ENCODE data around the gene PCIF1.

PCIF1 gene

DNA sequence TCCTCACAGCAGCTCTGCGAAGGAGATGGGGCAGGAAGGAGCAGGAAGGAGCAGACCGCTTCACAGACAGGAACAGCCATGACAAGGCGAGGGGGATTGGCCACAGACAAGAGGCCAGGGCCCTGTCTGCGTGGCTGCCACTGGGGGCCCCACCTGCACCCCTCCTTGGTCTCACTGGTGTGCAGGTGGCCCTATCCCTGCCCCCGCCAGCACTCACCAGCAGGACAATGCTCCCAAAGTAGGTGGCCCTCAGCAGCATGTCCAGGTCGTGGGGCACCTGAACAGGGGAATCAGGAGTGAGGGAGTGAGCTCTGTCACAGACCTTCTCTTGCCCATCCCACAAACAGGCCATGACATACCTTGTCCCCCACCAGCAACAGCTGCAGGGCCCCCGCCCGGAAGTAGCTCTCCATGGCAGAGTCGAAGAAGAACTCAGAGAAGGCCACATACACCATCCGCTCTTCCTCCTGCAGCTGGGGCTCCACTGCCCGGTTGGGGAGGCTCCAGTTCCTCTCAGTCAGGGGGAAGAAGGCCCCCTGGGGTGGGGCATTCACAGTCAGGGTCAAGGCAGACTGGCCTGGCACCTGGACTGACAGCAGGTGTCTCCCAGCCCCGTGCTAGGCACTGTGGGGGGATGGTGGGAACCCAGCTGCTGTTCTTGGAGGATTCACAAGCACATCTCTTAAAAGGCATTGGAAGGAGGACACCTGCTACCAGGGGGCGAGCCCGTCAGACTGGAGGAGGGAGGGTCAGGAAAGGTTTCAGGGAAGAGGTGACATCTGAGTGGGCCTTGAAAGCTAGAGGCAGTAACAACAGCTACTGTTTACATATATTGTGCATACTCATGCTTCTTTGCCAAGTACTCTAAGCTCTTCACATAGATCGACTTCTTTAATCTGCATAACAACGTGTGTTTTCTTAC lies 29.6 kb upstream of the PCIF1 start:
- no peak for DNase-seq

DNA sequence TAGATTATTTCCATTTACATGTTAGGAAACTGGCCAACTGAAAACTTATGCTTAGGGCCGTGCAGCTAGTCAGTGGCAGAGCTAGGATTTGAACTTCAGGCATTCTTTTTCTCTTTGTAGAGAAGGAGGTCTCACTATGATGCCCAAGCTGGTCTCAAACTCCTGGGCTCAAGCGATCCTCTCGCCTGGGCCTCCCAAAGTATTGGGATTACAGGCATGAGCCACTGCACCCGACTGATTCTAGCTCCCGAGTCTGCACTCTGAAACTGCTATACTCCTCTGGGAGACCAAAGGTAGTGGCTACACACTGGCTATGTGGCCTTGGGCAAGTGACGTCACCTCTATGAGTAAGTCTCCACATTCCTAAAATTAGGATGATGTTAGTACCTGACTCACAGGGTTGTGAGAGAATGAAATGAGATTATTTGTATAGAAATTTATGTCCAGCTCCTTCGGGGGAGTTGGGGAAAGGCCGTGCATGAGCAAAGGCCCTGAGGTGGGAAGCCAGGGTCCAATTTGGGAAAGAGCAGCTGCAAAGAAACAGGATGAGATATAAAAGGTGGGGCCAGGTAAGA lies 28.9 kb upstream of the PCIF1 start:
- no peak for DNase-seq

DNA sequence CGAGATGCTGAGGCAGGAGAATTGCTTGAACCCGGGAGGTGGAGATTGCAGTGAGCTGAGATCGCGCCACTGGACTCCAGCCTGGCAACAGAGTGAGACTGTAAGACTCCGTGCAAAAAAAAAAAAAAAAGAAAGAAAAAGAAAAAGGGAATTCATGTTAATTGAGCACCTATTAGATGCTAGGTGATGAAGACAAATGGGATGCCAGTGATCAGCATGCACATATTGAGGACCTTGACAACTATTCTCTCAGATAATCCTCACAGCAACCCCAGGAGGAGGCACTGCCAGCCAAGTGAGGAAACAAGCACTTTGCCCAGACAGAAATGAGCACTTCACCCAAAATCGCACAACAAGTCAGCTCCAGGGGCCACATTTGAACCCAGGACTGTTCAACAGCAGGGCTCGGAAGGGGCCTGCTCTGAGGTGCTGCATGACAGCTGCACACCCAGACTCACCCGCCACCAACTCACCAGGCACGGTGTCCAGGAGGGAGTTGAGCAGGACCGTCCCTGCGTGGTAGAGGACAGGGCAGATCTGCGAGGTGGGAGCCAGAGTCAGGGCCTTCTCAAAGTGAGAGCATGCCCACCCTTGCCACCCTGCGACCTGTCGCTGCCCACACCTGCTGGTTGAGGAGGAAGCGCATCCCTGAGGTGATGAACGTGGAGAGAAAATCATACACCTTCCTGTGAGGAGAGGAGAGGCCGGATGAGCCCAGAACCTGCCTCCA lies 27.1 kb upstream of the PCIF1 start:
- no peak for DNase-seq

DNA sequence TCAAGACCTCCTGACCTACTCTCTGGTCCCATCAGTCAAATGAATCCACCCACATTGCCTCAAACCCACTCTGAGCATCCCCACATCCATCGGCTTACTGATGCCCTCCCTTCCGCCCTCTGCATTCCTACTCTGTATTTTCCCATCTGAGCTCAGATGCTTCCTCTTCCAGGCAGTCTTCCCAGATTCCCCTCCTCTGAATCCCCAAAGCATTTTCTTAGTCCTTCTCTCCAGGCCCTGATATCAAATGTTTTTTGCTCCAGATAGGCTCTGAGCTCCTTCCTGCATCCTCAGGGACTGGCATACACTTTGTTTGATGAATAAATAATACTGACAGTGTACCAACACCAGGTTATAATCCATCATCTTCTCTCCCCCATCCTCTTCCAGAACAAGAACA lies 26.4 kb upstream of the PCIF1 start:
- DNase-seq, result no peak

DNA sequence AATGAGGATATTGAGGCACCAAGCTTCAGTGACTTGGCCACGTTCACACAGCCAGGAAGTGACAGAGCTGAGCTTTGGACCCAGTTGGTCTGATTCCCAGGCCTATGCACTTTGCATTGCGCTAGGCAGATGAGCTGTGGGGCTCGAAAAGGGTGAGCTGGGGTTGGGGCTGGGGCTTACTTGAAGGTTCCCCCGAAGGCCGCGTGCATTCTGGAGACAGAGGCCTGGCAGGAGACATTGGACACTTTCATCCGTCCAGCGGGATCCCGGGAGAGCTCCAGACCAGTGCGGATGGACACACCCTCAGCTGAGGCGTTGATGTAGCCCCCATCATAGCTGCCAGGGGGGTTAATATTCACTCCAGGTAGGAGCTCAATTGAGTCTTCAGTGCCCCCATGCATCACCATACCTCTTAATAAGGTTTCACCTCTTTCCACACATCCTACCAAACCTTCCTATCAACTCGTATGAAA lies 25.1 kb upstream of the PCIF1 start:
- no peak for DNase-seq

DNA sequence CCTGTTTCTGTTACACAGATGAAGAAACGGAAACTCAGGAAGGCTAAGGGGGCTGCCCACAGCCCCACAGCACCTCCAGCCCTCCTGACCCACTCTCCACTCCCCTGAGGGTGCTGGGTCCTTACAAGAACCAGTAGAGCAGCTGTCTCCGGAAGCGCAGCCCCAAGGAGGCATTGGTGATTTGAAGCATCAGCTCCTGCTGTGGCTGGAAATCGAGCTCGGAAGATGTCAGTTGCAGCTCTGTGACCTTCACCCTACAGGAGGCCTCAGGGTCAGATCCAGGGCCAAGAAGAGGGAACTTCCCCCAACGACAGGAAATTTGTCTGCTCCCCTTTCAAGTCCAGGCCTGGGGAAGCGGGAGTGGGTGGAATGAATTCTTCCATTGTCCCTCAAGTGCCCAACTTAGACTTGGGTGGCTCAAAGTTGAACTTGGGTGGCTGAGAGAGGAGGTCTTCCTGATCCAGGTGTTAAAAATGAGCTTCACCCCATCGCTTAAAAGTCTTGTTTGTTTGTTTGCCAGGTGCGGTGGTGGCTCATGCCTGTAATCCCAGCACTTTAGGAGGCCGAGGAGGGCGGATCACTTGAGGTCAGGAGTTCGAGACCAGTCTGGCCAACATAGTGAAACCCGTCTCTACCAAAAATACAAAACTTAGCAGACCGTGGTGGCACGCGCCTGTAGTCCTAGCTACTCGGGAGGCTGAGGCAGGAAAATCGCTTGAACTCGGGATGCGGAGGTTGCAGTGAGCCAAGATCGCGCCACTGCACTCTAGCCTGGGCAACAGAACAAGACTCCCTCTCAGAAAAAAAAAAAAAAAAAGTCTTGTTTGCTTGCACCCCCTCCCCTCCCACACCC lies 24.4 kb upstream of the PCIF1 start:
- no peak for DNase-seq

DNA sequence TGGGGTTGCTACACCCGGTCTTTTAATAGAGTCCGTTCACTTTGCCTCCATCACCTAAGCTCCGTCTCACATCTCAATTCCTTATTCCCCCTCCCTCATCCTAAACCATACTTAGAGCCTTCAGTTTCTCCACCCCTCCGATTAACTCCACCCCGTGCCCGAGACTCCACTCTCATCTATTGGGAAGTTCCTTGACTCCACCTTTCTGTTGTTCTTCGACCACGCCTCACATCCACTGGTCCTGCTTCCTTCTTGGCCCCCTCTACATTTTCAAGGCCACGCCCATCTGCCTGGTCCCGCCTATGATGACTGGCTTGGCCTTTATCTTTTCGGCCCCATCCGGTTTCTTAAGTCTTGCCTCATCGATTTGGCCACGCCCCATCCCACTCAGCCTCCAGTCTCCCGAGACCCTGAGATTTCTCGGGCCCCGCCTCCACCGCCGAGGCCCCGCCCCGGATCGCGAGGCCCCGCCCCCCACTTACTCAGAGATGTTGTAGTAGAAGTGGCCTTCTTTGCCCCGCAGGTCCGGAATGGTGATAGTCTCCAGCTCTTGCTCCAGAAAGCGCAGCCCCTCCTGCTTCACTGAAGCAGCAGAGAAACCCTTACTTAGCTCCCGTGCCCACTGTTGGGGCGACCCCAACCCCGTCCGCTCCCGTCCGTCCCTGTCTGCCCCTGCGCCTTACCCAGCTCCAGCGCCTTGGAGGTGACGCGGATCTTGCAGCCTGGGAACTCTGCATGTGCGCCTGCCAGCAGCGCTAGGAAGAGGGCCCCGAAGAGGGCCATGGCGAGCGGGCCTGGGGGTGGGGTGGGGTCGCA lies 23.6 kb upstream of the PCIF1 start:
- DNase-seq, result peak; percentile 72 to 93 (median 81)

DNA sequence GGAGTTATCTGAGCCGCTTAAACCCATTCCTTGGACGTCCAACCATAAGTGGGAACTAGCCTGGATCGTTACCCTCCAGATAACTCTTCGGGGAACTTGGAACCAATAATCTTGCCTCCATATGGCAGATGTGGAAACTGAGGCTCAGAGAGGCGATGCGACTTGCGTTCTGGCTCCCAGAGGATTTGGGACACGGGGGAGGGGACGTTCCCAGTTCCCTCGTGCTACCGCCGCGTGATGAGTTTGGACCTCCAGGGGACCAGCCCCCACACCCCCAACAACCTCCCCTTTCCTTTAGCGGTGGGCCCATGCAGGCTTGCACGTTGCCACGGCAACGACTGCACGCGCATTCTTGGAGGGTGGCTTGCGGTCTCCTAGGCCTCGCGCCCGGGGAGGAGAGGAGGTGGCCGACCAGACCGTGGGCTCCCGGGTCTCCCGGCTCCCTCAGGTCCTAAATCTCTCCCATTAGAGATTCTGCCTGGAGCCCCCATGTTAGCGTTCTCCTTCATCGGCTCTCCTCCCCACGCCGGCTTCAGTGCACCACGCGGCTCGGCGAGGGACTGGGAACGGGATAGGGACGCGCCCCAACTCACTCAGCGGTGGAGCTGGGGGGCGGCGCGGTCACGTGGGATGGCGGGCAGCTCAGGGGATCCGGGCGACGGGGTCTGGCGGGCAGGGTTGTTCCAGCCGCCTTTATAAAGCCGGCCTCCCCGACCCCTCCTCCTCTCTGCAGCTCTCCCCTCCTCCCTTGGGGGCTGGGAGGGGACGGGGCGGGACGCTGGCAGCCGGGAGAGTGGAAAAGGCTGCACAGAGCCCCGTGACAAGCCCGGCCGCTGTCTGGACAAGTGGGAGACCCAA lies 22.8 kb upstream of the PCIF1 start, which contains the start of gene PLTP:
TSS of gene PLTP (minus strand) at position 670 of the 858 bp plus-strand sequence. CDS start 703 bp downstream, outside the sequence.
- peak in 2 of 5 experiments; percentile 41 to 47 for DNase-seq

DNA sequence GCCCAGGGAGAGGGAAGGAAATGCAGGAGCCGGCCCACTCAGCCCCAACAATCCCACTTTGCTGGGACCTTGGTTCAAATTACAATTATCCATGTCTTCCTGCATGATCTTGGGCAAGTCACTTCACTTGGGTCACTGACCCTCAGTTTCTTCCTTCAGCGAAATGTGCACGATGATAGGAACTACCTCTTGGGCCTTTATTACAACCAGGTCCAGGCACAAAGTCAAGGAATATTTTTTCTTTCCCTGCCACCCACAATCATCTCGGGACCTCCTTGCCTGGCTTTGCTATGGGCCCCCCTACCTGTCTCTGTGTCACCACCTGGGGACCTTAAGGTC lies 22.2 kb upstream of the PCIF1 start:
- DNase-seq, result no peak

DNA sequence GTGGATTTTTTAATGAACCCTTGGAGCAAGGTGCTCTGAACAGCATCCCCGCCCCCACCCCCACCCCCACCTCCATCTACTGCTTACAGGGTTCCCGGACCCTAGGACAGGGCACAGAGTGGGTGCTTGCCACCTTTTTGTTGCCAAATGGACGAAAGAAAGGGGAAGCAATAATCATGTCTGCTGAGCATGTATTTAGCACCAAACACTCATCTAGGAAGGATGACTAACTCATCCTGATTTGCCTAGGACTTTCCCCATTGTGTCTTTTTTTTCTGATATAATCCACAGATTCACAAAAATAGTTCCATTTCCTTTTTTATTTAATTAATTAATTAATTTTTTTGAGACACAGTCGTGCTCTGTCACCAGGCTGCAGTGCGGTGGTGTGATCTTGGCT lies 21.4 kb upstream of the PCIF1 start:
- no peak for DNase-seq

DNA sequence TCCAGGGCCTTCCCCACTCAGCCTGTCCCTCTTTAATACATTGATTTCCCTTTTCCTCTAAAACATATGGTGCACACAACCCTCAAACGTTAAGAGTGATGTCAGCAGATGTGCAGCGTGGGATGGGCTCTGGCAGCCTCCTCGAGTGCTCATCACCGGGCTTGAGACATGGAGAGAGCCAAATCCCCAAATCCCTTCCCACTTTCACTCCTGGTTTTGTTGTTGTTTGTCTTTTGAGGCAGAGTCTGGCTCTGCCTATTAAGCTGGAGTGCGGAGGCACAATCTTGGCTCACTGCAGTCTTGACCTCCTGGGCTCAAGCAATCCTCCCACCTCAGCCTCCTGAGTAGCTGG lies 16.7 kb upstream of the PCIF1 start:
- DNase-seq, result no peak

DNA sequence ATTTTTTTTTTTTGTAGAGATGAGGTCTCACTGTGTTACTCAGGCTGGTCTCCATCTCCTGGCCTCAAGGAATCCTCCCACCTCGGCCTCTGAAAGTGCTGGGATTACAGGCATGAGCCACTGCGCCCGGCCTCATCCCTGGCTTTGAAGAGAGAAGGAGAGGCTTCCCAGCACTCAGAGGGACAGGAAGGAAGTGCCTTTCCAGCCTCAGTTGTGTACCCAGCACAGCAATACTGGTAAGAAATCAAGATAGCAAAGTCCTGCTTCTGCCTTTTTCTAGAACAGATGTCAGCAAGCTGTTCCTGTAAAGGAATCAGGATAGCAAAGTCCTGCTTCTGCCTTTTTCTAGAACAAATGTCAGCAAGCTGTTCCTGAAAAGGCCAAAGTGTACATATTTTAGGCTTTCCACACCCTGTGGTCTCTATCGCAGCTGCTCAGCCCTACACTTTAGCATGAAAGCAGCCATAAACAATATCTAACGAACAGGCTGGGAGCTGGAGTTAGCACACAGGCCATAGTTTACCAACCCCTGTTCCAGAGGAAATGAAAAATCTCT lies 16.2 kb upstream of the PCIF1 start:
- DNase-seq, result no peak

DNA sequence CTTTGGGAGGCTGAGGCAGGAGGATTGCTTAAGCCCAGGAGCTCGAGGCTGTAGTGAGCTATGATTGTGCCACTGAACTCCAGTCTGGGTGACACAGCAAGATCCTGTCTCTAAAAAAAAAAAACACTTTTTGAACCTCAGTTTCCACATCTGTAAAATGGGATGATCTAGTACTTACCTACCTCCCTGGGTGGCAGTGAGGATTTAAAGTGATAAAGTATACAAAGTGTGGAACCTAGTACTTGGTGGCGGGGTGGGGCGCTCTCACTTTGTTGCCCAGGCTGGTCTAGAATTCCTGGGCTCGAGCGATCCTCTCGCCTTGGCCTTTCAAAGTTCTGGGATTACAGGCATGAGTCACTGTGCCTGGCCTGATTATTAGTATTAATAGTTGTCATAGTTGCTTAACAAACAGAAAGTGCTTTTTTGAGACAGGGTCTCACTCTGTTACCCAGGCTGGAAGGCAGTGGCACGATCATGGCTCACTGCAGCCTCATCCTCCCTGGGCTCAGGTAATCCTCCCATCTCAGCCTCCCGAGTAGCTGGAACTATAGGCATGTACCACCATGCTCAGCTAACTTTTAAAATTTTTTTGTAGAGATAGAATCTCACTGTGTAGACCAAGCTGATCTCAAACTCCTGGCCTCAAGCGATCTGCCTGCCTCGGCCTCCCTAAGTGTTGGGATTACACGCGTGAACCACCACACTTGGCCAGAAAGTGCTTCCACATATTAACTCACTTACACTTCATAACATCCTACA lies 15.5 kb upstream of the PCIF1 start:
- no peak for DNase-seq

DNA sequence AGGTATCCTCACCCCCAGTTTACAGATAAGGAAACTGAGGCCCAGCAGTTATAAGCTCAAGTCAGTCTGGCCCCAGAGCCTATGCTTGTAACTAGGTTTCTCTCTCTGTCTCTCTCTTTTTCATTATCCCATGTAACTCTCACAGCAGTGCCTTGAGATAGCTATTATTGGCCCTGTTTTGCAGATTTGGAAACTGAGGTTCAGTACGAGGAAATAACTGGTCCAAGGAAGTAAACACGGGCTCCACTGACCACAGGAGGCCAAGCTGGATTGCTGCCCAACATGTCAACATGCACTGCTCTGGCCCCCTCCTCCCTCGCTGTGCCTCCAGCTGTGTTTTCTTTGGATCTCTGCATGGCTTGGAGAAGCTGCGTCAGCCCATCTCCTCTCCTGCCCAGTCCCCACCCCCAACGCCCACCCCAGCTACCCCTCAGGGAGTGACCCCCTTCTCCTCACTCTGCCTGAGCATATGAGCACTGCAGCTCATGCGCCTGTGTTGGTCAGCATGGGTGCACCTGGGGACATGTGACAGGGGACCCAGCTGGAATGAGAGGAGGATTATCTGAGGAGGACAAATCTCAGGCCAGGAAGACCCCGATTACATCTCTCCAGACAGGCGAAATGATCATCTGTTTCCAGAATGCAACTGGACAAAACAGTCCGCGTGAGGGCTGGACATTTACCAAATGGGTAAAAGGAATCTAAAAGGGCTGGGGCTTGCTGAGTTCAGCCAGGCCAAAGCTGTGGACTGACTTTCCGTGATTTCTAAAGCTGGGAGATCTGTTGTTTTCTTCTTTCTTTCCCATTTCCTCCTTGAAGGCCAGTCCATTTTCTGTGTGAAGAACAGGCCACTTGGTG lies 14.7 kb upstream of the PCIF1 start:
- no peak for DNase-seq

DNA sequence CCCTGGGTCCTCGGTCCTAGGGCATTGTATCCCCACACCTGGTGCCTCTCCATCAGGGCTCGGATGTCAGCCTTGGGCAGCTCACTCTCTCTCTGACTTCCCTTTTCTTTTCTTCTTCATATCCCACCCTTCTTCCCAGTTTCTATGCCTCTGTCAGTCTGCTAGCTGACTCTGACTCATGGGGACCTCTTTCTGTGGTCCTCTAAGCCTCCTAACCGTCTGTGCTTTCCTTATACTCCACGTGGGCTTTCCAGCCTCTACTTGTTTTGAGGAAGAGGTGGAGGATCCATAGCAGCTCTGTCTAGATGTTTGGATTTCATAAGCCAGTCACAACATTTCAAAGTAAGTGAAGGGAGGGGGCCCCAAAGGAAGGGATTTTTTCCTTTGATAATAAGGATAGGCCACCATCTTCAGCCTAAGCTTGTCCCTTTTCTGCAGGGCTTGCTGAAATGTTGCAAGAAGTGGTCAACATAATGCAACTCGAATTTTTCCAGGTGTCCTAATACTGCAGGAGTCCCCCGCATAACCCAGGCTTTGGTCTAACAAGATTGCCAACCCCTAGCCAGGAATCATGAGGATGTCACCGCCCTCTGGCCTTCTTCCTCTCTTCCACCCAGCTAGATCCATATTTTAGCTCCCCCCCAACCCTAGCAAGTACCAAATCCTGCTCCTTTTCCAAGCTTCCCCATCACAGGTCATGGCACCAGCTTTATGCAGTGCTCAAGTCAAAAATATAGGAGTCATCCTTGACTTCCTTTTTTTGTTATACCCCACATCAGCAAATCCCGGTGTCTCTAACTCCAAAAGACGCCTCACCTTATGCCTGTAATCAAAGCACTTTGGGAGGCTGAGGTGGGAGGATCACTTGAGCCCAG lies 13.8 kb upstream of the PCIF1 start:
- no peak for DNase-seq

DNA sequence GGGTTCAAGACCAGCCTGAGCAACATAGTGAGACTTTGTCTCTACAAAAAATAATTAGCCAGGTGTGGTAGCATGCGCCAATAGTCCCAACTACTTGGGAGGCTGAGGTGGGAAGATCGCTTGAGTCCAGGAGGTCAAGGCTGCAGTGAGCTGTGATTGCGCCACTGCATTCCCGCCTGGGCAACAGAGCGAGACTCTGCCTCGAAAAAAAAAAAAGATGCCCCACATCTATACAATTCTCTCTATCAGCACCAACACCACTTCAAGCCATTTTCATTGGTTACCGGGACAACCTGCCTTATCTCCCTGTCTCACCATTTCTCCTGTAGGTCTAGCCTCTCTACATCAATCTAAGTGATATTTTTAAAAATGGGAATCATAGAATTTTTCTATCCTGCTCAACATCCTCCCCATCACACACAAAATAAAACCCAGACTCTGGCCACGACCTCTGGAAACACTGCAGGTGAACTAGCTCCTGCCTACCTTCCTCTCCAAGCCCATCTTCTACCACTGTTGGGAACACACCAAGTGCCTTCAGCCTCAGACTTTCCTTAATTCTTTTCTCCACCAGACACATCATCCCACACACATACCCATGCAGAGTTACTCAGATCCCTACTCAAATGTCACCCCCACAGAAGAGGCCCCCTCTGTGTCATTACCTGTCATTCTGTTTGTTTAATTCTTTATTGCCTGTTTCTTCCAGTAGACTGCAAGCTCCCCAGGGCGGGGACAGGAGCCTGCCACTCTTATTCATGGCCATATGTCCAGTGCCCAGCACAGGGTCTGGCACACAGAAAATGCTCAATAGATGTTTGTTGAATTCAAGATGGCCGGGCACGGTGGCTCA lies 12.9 kb upstream of the PCIF1 start:
- no peak for DNase-seq

Data from T-helper 2 cell (primary cell).